GM21390 (cell line): ENCODE data around the gene PCGF5.
A peak's percentile ranks its signal among the peaks of the same experiment; 100 is the strongest.
"Not testable (repeated sequence)": the region's sequence is repeated elsewhere in the genome, so short reads cannot be mapped to it uniquely, and the experiment has no call there.

Experiments
- ATAC-seq: cut with Tn5 transposase; IDR thresholded peaks from one replicate; pipeline ENCODE4 v1.9.1; 2021; ENCODE audit not compliant: unreplicated experiment

PCGF5 gene

DNA sequence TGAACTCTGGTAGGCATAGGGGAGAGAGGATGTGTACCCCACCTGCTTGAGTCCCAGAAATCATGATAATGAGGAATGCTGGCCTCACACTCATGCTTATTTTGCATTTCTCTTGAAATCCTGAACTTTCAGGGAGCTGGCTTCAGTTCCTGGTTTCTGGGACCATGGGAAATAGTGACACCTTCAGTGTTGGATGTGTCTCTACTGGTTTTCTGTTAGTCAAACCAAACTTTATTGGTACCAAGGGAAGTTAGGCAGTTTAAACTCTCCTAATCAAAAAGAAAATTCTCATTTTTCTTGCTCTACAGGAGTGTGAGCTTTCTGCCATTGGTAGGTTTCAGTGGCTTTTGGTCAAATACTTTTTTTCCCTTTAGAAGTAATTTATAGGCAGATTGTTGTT lies 11.8 kb upstream of the PCGF5 start:
- ATAC-seq = no peak

DNA sequence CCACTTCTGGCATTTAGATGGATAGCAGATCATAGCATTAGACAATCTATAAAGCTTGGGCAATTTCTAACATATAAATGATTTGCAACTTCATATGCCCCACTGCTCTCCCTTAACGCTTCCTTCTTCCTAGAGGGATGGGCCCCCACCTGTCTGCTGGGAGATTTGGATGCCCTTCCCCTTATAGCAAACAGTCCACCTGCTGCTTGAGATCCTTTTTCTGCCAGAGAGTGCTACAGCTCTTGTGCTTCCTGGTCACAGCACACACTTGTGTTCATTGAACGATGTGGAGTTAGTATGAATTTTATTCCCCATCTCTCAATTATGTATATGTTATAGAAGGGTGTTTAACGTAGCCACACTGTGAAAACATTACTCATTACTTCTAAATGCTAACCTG lies 10.4 kb upstream of the PCGF5 start:
- peak; percentile 10 for ATAC-seq

DNA sequence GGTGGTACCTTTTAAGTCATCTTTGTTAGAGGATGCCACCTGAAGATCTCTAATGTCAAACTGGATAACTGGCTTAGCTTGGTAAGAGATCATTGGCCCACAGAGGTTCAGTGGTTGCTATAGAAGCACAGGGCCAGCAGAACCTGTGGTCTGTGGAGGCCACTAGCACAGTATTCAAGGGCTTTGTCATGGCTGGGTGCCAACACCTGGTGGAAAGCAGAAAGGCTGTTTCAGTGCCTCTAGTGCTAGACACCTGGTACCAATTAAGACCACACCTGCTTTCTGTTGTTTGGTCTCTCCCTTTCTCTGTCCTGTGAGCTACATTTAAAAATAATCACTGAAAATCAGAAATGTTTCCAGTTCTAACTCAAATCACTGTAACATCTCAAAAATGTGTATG lies 10.0 kb upstream of the PCGF5 start:
- ATAC-seq = peak; percentile 79

DNA sequence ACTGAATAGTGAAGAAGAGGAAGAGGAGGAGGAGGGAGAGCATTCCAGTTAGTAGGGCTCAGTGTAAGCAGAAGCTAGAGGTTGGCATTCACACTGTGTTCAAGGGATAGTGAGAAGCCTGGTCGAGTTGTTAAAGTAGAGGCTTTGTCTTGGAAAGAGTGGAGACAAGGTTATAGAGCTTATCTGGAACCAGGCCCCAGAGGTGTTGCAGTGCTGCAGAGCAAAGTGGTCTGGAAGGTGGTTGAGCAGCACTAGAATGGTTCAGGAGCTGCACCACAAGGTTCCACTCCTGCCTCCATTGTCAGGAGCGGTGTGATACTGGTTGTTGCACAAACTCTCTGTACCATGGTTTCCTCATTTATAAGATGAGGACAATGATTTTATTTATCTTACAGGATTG lies 8.8 kb upstream of the PCGF5 start:
- no peak for ATAC-seq

DNA sequence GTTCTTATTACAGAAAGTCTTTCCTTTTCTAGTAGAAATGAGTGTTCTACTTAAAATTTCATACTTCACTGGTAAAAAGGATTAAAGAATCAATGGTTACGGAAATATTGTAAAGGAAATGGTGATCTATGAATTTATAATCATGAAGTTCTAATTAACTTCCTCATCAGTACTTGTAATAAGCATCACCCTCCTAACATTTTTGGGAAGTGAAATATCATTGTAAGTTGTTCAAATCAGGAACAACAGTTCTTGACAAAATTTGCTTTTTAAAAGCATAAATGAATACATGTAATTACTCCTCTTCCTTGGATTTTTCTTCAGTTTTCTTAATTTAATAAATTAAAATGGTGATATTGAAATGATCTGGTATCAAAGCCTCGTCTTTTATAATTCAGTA lies 5.6 kb upstream of the PCGF5 start:
- no peak for ATAC-seq

DNA sequence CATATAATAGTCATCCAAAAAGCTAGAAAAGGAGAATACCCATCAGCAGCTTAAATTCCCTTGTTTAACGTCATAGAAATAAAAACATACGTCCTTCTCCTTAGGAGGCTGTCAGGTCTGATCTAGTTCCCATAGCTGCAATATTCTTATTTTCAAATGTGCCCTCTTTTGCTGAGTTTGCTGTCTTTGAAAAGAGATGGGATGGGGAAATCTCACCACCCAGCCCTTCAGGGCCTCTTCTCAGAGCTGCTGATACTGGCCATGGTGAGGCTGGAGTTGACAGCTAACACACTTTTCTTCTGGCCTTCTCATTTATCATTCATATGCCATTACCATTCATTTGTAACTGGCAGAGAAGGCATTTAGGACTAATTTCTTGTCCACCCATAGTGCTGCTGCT lies 5.1 kb upstream of the PCGF5 start:
- no peak for ATAC-seq

DNA sequence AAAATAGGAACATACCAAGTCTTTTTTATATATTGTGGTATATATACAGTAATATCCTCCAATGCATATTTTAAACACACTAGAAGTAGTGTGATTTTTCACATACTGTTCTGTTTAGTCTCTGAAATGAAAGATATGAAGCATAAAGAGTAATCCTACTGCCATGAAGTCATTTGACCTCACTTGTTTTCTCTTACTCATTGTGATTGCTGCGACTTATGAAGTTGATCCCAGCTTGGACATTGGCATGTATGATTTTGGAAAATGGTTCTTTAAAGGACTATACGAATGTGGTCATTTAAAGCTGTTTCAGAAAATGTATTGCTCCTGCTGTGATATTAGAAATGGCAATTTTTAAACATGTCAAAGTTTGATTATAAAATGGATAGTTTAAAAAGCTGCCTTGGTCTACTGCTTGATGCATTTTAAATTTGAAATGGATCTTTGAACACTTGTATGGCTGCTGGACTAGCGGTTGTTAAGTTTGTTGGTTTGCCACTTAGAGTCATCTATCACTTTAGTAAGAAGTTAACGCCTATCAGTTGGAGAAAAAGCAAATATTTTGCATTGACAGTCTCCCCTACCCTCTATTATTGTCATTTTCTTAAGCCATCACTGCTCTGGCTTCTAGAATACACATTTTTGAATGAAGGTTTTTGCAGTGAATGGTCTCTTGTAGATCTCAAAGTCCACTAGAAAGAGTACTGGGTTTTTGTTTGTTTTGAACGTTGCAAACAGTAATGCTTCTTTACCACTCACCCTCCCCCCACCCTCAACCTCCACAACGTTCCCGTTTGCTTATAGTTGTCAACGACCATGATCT lies 881 bp upstream of the PCGF5 start:
- no peak for ATAC-seq

DNA sequence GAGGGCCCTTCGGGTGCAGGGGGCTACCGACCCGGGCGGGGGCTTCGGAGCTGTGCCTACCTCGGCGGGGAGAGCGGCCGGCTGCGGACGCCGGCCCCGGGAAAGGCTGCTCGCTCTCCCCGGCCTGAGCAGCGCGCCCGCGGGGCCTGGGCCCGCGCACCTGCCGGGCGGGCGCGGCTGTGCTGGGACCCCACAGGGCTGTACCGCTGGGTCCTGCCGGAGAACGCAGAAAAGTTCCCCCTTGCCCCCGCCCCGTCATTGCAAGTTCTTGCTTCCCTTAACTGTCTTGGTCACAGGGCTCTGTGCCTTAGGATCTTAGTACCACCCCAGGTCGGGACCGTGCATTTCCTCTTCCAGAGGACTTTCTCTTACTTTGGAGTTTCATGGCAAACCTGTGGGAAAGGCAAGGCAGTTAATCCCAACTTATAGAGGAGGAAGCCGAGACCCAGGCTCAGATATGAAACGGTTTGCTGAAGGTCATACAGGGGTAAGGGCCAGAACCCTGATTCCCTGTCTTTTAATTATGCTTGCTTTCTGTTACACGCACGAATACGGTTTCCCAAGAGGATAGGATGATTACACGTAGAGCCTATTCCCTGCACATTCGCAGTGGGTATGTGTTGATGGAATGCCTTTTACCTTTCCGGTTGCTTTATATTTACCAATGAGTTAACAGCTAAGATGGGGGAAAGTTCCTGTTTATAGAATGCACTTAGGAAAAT lies 652 bp downstream of the PCGF5 start:
- ATAC-seq = peak; percentile 26

DNA sequence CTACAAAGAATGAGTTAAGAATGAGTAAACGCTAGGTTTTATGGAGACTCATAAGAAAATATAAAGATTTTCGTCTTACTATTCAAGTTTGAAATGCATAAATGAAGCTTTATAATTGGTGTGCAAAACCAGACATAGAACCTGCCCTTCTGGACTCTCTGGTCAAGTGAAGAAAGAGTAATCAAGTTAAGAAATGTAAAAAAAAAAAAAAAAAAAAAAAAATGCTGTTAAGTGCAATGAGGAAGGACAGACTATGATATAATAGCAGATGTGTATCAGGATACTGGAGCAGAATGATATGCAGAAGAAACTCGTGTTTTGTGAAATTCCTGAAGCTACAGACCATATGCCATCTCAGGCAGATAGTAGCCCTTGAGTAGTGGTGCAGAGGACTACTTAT lies 5.6 kb downstream of the PCGF5 start:
- ATAC-seq = no peak

DNA sequence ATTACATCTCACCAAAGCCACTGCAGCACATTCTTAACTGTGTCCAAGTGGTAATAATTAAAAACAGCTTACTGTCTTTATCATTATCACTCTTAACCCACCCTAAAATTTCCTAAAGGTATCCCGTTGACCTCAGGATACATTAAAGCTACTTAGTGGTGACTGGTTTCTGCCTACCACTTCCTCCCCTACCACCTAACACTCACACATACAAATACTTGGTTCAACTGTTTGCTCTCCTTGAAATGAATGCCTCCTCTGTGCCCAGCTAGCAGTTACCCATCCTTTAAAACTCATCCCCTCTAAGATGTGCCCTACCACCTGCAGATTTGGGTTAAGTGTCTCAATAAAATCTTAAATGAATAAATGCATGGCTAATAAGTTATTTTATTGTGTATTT lies 7.1 kb downstream of the PCGF5 start:
- ATAC-seq = no peak

DNA sequence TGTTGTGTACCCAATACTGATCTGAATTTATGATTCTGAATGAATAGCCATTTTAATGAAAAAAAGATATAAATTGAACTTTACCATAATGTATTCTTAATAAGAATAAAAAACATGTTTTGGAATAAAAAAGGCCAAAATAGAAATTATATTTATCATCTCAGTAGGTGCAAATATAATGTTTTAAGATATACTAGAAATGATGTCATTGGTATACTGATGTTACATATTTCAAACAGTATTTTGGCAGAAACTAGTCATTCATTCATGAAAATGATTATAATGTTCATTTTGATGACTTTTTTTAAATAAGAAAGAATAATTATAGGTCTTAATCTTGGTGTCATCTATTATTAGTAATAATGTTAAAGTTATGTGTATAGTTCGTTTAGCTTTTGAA lies 9.2 kb downstream of the PCGF5 start:
- ATAC-seq = no peak

DNA sequence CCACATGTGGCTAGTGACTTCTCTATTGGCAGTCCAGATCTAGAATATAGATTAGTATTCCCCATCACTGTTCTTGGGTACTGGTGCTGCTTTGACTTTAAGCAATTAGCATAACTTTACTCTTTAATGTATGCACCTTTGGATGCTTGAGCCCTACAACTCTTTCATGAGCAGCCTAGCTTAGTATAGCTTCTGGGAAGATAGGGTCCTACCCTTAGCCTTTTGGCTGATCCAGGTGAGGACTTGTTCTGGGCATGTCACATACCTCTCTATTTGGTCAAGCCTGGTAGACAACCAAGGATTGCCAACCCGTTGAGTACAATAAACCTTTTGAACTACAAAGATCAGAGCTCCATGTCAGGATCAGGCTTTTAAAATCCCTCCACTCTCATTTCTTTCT lies 17.7 kb downstream of the PCGF5 start:
- ATAC-seq = no peak

DNA sequence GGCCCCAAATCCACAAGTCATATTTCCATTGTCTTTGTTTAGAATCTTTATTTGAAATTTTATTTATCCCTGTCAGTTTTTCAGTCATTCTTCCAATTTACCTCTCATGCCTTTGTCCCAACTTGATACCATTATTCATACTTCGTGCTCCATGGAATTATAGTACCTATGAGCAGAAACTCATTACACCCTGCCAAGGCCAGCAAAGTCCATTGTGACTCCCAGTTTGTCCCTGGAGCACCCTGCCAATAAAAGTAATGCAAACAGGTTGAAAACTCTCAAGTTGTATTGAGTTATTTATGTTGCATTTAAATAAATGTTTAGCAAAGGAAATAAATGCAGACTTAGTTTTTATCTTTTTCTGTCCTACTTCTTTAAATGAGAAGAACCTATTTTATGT lies 19.3 kb downstream of the PCGF5 start:
- no peak for ATAC-seq

DNA sequence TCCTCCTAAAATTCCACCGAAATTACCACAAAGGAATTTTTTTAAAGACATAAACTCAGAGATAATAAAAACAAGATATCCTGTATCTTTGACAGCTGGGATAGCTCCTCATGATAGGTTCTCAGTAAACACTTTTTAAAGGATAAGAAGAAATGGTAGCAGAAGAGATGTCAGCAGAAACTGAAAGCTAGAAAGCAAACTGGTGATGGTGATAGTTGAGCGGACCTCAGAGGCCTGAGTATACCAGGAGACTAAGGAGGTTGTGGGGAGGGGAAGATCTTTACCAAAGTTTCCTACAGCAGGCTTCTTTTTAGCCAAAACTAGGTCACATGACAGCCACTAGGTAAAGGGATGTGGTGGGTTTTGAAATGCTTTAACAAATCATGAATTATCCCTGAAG lies 22.5 kb downstream of the PCGF5 start:
- no peak for ATAC-seq

DNA sequence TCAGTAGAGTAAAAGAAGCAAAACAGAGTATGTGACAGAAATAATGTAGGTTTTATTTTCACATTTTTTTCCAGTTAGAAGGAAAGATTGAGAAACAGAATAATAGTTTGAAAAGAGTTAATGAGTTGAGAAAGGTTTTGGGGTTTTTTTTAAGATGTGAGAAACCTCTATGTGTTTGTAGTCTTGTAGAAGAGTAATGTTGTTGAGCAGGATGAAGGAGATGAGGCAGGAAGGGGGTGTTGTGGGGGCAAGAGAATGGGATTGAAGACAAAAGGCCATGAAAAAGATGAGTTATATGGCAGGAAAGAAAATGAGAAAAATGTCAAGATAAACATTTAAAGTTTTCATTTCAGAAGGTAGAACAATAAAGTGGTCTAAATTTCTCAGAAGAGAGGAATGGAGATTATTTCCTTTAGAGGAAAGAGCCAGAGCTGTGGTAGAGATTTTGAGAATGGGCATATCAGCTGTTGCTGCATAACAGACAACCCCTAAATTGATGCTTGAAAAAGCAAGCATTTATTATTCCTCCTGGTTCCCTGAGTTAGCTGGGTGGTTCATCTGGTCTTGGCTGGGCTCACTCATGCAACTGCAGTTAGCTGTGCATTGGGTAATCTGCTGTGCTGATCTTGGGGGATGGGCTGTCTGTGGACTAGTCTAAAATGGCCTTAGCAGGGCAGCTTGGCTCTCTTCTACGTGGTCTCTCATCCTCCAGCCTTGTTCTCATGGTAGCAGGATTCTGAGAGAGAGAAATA lies 27.1 kb downstream of the PCGF5 start:
- ATAC-seq = no peak

DNA sequence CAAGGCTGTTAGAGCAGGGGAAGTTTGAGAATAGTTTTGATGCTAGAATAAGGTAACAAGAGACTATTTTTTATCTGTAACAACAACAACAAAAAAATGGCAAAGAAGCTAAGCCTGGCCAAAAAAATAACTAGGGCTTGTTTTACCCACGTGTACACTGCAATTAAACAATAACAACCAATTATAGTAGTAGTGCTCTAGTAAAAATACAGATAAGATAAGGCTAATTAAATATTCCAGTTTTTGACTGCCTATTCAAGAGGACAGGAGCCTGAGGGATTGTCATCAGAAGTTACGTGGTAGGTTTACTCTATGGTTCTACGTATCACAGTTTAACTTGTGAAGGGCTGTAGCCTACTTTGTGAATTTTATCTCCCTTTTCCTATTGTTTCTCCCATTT lies 29.2 kb downstream of the PCGF5 start:
- no peak for ATAC-seq

DNA sequence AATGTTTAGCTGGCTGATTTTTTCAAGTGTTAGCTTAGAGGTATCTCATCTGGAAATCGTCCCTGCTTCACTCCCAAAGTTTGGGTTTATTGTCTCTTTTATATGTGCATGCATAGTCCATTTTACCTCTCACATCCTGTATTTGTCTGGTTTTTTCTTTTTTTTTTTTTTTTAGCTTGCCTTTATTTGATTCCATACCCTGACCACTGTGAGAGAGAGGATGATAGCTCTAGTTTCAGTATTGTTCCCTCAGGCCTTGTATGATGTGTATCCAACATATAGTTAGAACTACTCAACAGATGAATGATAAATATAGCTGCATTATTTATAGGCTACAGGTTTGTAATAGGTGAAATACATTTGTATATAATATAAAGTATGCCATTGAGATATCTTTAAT lies 29.9 kb downstream of the PCGF5 start:
- ATAC-seq = no peak

DNA sequence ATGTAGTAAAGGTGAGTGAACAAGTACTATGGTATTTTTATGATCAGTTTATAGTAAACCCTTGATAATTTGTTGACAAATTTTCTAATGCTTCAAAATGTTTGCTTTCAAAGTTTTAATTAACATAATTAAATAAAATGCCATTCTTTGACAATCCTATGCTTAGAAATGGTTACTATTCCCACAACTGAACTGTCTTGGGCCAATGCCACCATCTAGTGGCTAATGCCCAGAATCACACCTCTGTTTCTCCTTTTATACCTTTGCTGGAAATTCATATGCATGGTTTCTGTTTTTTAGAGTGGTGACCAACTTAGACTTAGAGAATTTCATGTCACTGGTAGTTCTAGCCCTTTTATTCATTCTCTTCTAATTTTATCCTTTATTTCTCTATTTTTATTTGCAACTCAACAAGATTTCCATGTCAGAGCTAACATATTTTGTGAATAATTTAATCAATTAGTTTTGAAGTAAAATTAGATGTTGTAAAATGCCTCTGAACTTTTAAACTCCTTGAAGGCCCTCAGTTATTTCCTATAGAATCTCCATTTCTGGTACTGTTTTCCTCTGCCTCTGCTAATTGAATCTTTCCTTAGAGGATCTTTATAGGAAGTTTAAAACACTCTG lies 31.1 kb downstream of the PCGF5 start:
- peak; percentile 67 for ATAC-seq

DNA sequence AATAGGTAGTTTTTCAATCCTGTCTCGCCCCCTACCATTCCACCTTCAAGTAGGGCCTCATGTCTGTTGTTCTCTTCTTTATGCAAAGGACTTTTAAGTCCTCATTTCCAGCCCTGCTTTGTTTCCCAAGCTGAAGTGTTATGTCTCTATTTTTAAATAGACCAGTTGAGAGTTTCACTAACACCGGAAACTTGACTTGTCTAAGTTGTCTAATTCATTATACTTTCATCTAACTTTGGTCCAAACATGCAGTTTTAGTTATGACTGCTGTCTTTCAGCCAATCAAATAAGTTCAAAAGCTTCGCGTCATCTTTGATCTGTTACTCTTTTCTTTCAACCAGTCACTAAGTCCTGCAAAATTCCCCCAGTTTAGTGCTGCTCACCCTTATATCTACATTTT lies 32.8 kb downstream of the PCGF5 start:
- ATAC-seq = no peak

DNA sequence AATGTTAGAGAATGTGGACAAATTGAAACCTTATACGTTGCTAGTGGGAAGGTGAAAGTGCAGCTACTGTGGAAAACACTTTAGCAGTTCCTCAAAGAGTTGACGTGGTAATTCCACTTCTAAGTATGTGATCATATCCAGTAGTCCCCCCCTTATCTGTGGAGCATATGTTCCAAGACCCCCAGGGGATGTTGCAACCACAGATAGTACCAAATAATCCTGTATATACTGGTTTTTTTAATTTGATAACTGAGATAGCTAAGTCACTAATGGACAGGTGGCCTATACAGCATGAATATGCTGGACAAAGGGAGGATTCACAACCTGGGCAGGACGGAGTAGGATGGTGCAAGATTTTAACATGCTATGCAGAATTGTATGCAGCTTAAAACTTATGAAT lies 36.8 kb downstream of the PCGF5 start:
- ATAC-seq = no peak

DNA sequence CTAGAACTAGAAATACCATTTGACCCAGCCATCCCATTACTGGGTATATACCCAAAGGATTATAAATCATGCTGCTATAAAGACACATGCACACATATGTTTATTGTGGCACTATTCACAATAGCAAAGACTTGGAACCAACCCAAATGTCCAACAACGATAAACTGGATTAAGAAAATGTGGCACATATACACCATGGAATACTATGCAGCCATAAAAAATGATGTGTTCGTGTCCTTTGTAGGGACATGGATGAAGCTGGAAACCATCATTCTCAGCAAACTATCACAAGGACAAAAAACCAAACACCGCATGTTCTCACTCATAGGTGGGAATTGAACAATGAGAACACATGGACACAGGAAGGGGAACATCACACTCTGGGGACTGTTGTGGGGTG lies 40.0 kb downstream of the PCGF5 start:
- ATAC-seq = not testable (repeated sequence)

DNA sequence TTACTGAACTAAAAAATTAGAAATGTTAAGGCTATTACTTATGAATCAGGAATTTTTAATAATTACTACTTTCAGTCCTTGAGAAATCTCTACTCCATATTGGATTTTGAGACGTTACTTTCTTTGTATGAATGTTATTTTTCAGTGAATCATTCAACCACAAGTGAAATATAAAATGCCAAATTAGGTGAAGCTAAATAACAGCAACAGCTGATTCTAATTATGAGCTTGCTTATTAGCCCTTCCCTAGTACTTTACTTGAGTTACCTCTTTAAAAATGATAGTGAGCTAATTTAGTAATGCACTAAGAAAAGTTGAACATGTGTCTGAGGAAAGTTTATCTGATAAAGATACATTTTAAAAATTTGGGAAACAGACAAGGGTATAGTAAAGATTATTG lies 51.4 kb downstream of the PCGF5 start:
- no peak for ATAC-seq
